H1 (cell line): ENCODE measurements around the gene TBX3. TPM values are rescaled to one million over a fixed set of nuclear protein-coding genes. Genes with fewer than 3 reads are reported as not detected.
A peak's percentile ranks its signal among the peaks of the same experiment; 100 is the strongest.

Experiments
- ASH2L ChIP-seq: fragments of 200-600, 300-600 bp; sonication (generic); IDR thresholded peaks from one replicate; pipeline ENCODE4 v1.7.1; 2017; ENCODE audit warnings: low read length
- CBX5 ChIP-seq: fragments of 300-800, 300-1000 bp; sonication (generic); IDR thresholded peaks from 2 replicates; pipeline ENCODE4 v1.7.1; 2016; ENCODE audit warnings: antibody characterized with exemption, low read length, low read depth
- CBX8 ChIP-seq: fragments of 300-800, 300-1000 bp; sonication (generic); IDR thresholded peaks from 2 replicates; pipeline ENCODE4 v1.7.1; 2016; ENCODE audit warnings: low read depth, low read length, borderline replicate concordance
- EZH2 ChIP-seq: fragments of 200-600 bp; sonication (generic); IDR thresholded peaks from 2 replicates; pipeline ENCODE4 v1.7.1; 2012; ENCODE audit warnings: low read depth, mild to moderate bottlenecking, moderate library complexity, low read length, inconsistent platforms; ENCODE audit not compliant: severe bottlenecking
- MAX ChIP-seq: IDR thresholded peaks from 2 replicates; pipeline ENCODE4 v1.6.1; 2012; ENCODE audit warnings: inconsistent platforms
- RNF2 ChIP-seq: fragments of 200-900, 300-1000 bp; sonication (generic); IDR thresholded peaks from 2 replicates; pipeline ENCODE4 v1.7.1; 2016; ENCODE audit warnings: borderline replicate concordance, low read depth, mild to moderate bottlenecking, antibody characterized with exemption, low read length; ENCODE audit not compliant: poor library complexity, severe bottlenecking; ENCODE audit errors: missing control alignments
- polyA plus RNA-seq, 7 experiments: library from polyadenylated mRNA; depleted of rRNA in 3 of 7; stranded (reverse) in 5 of 7; unstranded in 2 of 7; fragments of >200 nt in 5 of 7; fragments of 200-250 nt in 2 of 7; gene quantifications; 1 replicate in 5 of 7; 2 replicates in 1 of 7; 4 replicates in 1 of 7; pipeline versions ENCODE4 v1.2.1 to v1.2.3, GENCODE V29; 2011 to 2013; ENCODE audit warnings: missing spikeins in 2 of 7, mixed read lengths in 2 of 7
- total RNA-seq: library from RNA; stranded (reverse); fragmentation: NEBNext Ultra II Directional; extraction: Animal tissue kit (Norgen Biotek cat#: 25700); gene quantifications from 2 replicates; pipeline ENCODE4 v1.2.1, GENCODE V29; 2021

TBX3 gene
- total and polyA plus RNA-seq, 2 of the 8 experiments (the other 6 are each of a cell fraction or from before 2014, with no cell fraction given): 0.09 to 1.0 TPM

- TF ChIP-seq RNF2 (peak; percentile 100), ASH2L (peak; percentile 32), EZH2 (peak; percentile 100), MAX (no peak; the same call in 1 of the 2 replicates), CBX8 (peak; percentile 79), CBX5 (no peak)
Measured at GRCh38 chr12:114671443-114672411, 12.2 kb downstream of the TBX3 start (continued).
